Subcutaneous adipose tissue (tissue), 4 donors: ENCODE results near the gene RASSF5. TPM values are rescaled to one million over a fixed set of nuclear protein-coding genes. Genes with fewer than 3 reads are reported as not detected.

Experiments
- CTCF ChIP-seq: fragments of 450-650 bp; IDR thresholded peaks from one replicate; pipeline ENCODE4 v1.5.1; 2016; ENCODE audit warnings: low read depth, mild to moderate bottlenecking, control low read depth, antibody characterized with exemption, moderate library complexity
- total RNA-seq, 4 donors: library from RNA; depleted of rRNA; stranded (reverse); fragments of >200 nt; gene quantifications; one replicate each; pipeline ENCODE4 v1.1.0, GENCODE V29; 2016

Gene RASSF5
- total RNA-seq, 4 donors from 2014 or later, result 5.2 to 17.3 (median 9.0) TPM

GRCh38 chr1:206506405-206507283, 687 bp upstream of the RASSF5 start:
- no peak for TF ChIP-seq CTCF

GRCh38 chr1:206508130-206508889, 979 bp downstream of the RASSF5 start:
- TF ChIP-seq CTCF, result no peak

GRCh38 chr1:206508956-206509355, 1.6 kb downstream of the RASSF5 start:
- TF ChIP-seq CTCF, result no peak

GRCh38 chr1:206509612-206510257, 2.4 kb downstream of the RASSF5 start:
- no peak for TF ChIP-seq CTCF

- TF ChIP-seq CTCF, result no peak
Measured at GRCh38 chr1:206510371-206510770, 3.0 kb downstream of the RASSF5 start.

- no peak for TF ChIP-seq CTCF
Measured at GRCh38 chr1:206511362-206512057, 4.2 kb downstream of the RASSF5 start.
